IPS-18c (cell line): ENCODE measurements around the gene TOX2.

Experiments
- H3K4me3 ChIP-seq: 2 replicates; pipeline ENCODE4 v1.7.0; 2013; ENCODE audit warnings: low read depth, mild to moderate bottlenecking, low read length, moderate library complexity; ENCODE audit not compliant: insufficient read depth
- H3K9me3 ChIP-seq: one replicate; pipeline ENCODE4 v1.6.1; 2013; ENCODE audit warnings: mild to moderate bottlenecking, low read length, moderate library complexity; ENCODE audit not compliant: control insufficient read depth, insufficient read depth

The TOX2 gene

DNA sequence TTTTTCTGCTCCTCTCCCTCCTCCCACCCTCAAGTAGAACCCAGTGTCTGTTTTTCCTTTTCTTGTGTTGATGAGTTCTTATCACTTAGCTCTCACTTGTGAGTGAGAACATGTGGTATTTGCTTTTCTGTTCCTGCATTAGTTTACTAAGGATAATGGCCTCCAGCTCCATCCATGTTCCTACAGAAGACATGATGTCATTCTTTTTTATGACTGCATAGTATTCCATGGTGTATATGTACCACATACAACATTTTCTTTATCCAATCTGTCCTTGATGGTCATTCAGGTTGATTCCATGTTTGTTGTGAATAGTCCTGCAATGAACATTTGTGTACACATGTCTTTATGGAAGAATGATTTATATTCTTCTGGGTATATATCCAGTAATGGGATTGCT lies 81.0 kb downstream of the TOX2 start:
- Histone ChIP-seq H3K9me3 (no peaks in the 10 kb centered on the region), H3K4me3 (no peak overlapping the region)

DNA sequence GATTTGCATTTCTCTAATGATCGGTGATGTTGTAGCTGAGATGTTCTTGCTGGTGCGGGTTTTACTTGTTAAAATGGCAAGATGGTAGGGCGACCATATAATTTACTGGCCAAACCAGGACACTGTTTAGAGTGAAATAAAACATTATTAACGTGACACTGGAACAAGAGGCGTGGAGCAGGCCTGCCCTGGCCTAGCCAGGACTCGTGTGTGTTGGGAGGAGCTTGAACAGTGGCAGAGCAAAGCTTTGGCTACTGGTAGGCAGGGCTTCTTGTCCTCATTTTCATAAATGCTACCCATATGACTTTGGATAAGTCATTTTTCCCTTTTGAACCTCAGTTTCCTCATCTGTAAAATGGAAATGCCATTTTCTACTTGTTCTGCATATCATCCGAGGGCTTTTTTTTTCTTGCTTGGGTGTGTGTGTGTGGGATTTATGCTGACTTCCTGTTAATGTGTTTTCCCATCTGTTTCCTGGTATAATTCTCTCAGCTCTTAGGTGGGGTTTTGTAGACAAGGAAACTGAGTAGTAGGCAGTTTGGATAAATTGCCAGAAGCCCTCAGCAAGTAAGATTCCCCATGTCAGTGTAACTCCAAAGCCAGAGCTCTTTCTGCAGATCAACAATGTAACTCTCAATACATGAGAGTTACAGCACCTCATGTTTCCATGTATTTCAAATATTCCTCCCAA lies 81.7 kb downstream of the TOX2 start:
- no peaks in the 10 kb centered on the region for H3K9me3 ChIP-seq

GRCh38 chr20:43999848-44000247 lies 85.2 kb downstream of the TOX2 start:
- Histone ChIP-seq H3K9me3 (no peaks in the 10 kb centered on the region), H3K4me3 (no peak overlapping the region)

More for the DNA sequence above, 81.7 kb downstream of the TOX2 start:
- no peak overlapping the region for H3K4me3 ChIP-seq

- no peak overlapping the region for H3K4me3 ChIP-seq
- no peaks in the 10 kb centered on the region for H3K9me3 ChIP-seq
These were observed 87.3 kb downstream of the TOX2 start for GRCh38 chr20:44001667-44002596.

- Histone ChIP-seq H3K4me3 (no peak overlapping the region), H3K9me3 (no peaks in the 10 kb centered on the region)
These were observed 88.2 kb downstream of the TOX2 start for GRCh38 chr20:44002861-44003260.

DNA sequence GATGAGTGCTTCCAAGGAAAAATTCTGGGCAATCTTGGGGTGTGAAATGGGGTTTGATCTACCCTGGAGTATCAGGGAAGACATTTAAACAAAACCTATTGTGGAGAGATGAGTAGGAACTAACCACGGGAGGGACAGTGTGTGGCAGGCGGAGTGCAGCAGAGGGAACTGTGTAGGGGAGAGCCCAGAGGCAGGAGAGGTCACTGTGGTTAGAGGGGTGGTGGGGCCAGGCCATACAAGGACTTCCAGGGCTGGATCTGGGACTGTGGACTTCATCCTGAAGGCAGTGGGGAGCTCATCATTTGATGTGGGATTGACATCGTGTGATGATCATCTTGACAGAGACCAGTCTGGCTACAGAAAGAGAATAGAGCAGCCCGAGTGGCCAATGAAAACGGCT lies 89.0 kb downstream of the TOX2 start:
- Histone ChIP-seq H3K9me3 (no peaks in the 10 kb centered on the region), H3K4me3 (no peak overlapping the region)

DNA sequence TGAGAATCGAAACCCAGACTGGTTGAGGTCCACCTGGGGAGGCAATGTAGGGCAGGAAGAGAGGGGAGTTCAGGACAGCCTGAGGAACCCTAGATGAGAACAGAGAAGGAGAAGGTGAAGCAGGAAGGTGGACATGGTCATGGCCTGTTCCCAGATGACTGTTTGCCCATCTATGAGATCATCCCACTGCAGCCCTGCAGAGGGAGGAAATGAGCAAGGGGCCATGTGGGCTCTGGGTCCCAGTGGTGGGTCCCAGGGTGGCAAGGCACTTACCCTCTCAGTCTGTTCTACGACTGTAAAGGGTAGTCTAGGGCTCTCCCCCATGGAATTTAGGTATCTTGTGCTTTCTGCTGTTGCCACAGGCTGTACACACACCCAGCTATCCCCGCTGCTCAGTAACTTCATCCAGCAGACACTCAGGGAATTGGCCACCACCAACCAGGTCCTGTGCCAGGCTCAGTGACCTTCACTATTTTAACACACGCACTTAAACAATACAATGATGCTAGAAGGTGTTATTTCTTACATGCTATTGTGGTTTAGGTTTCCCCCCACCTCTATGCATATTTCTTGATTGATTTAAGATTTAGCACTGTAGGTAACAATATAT lies 89.8 kb downstream of the TOX2 start:
- no peak overlapping the region for H3K4me3 ChIP-seq
- H3K9me3 ChIP-seq: no peaks in the 10 kb centered on the region

- no peaks in the 10 kb centered on the region for H3K9me3 ChIP-seq
- no peak overlapping the region for H3K4me3 ChIP-seq
These were observed 91.0 kb downstream of the TOX2 start for GRCh38 chr20:44005661-44006060.

DNA sequence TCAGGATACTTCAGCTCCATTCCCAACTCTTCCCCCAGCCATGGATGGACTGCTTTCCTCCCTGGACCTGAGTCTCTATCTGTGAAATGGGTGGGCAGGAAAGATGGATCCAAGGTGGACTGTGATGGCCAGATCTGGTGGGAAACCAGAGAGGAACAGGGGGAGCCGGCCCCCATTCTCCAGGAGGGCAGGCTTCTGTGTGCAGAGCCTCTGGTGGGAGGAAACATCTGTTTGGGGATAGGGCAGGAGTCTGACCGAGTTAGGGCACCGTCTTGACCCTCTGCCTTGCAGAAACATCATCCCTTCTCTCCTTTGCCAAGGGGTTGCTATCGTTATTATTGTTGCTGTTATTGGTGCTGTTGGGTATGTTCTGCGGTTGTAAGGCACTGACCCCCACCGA lies 91.5 kb downstream of the TOX2 start:
- H3K9me3 ChIP-seq: no peaks in the 10 kb centered on the region
- H3K4me3 ChIP-seq: no peak overlapping the region

DNA sequence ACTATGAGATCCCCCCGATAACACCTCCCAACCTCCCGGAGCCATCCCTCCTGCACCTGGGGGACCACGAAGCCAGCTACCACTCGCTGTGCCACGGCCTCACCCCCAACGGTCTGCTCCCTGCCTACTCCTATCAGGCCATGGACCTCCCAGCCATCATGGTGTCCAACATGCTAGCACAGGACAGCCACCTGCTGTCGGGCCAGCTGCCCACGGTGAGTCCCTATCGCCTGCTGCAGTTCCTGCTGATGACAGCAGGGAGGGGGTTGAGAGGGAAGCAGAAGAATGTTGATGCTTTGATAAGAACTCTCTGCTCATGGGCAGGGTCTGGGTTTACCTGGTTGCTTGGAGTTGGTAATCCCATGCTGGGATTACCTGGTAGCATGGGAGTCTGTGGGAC lies 91.9 kb downstream of the TOX2 start:
- Histone ChIP-seq H3K4me3 (no peak overlapping the region), H3K9me3 (no peaks in the 10 kb centered on the region)

DNA sequence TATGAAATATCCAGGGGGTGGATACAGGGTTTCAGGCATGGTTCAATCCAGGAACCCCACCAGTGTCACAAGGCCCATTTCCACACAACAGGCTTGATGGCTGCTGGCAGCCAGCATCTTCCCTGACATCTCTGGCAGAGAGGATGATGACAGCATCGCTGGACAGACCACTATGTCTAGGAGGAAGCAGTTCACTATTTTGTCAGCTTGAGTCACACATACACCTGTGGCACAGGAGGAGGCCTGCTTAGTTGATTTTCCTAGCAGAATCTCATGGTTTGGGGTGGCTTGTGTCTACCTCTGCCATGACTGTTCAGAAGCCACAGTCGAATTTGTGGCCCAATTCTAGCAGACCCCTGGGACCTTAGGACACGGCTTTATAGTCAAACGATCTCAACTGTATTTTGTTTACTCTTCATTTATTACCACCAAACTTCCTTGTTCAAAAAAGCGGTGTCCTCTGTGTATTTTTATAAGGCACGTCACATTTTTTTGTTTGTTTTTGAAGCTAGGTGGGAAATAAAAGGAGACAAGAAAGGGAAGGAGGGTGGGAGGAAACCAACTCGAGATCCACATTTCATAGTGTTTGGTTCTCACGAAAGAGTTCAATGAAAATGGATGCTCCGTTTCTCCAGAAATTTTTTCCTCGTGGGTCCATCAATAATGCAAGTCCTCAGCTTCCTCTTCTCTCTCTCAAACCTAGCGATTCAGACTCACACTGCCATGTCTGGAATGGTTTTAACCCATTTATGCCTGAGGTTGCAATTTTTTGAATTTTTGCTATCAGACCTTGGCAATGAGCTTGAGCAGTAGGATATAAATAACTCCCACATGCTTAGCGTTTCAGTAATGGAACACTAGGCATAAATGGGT lies 94.4 kb downstream of the TOX2 start:
- no peak overlapping the region for H3K4me3 ChIP-seq
- H3K9me3 ChIP-seq: no peaks in the 10 kb centered on the region

DNA sequence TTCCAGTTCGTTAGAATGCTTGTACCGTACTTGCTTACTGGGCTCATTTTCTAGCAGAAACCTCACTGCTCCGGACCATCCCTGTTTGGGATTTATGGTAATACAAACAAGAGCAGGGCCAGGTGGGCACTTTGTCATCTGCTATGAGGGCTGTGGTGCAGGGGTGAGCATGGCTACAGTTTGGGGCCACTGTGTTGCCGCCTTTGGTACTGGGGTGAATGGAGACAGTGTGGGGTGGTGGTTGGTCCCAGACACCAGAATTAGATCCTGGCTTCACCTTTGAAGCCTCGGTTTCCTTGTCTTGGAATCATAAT lies 95.0 kb downstream of the TOX2 start:
- no peaks in the 10 kb centered on the region for H3K9me3 ChIP-seq
- no peak overlapping the region for H3K4me3 ChIP-seq

DNA sequence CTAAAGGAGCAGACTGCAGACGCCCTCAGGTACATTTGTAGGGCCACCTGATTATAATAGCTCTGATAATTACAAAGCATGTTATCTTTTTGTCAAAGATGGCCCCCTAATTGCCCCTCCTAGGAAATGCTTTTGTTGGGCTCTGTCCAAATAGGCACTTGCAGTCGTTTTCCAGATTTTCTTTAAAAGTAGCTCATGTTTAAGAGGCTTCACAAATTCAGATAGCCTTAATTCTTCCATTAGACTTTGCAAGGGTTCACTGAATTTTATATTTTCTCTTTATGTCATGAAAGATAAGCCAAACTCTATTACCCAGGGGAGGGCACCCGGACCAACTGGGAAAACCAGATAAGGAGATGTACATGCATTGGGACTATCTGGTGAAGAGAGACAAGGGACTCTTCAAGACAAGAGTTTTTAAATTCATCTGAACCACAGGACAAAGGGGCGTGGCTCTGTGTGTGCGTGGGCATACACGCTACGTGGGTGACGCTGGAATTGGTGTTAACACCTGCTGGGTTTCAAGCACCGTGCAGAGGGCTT lies 95.6 kb downstream of the TOX2 start:
- Histone ChIP-seq H3K4me3 (no peak overlapping the region), H3K9me3 (no peaks in the 10 kb centered on the region)

DNA sequence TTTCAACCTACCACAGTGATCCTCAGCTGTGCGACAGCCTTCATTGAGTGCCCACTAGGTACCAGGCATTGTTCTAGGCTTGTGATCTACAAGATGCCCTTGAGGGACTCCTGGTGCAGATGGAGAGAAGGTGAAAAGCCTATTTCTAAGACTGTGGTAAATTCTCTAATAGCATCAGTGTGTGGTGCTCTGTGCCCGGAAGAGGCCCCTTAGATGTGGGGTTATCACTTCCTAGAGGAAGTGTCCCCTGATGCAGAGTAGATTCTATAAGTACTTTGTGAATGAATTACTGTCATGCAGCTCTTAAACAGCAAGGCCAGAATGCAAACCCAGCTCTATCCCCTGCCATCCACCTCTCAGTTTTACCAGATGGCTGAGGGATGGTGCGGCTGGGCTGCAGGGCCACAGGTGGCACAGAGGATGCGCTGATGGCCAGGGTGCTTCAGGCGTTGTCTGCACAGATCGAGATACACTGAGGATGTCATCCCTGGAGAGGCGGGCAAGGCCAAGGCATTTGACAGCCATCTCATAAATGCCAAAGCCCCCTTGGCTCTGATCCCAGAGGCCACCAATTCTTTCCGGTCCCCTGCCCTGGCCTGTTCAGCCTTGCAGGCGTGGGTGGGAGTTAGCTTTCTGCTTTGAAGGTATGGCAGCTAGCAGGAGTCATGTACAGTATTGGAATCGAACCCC lies 96.7 kb downstream of the TOX2 start:
- Histone ChIP-seq H3K4me3 (no peak overlapping the region), H3K9me3 (no peaks in the 10 kb centered on the region)

- no peak overlapping the region for H3K4me3 ChIP-seq
- H3K9me3 ChIP-seq: no peaks in the 10 kb centered on the region
These were observed 98.0 kb downstream of the TOX2 start for GRCh38 chr20:44012466-44013226.
